GM21528 (cell line): ENCODE results near the gene HMX2.

Experiments used
- ATAC-seq: cut with Tn5 transposase; IDR thresholded peaks from one replicate; pipeline ENCODE4 v1.9.1; 2021; ENCODE audit warnings: mild to moderate bottlenecking, moderate library complexity; ENCODE audit not compliant: unreplicated experiment, low FRiP score

Gene HMX2, protein sequence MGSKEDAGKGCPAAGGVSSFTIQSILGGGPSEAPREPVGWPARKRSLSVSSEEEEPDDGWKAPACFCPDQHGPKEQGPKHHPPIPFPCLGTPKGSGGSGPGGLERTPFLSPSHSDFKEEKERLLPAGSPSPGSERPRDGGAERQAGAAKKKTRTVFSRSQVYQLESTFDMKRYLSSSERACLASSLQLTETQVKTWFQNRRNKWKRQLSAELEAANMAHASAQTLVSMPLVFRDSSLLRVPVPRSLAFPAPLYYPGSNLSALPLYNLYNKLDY

DNA sequence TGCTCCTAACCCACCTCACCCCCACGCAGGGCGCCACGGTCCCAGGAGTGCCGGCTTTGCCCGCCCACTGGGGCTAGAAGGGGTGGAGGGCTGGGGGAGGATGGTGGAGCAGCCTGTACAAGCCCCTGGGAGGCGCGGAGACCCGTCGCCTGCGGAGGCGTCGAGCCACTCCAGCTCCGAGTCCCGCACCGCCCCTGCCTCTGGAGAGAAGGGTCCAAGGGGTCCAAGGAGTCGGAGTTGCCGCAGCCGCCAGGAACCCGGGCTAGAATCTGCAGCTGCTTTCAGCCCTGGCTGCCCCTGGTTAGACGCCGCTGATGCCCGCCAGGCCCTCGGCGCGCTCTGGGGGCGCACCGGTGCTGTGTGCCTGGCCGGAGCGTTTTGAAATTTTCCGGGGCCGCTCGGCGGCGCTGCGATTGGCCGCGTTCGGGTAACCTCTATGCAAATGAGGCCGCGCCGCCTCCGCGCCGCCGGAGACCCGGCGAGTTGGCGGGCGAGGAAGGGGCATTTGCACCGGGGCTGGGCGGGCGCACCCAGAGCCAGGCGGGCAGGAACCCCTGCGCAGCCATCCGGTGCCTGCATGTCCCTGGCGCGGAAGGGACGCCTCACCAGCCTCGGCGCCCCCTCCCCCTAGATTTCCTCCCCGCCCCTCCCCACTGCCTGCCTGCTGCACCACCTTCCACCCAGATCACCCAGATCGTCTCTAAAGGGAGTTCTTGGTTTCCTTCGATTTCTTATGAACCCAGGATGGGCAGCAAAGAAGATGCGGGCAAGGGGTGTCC is at the start of gene HMX2:
Gene HMX2, plus strand, starts transcription at position 502 of the 779 bp plus-strand sequence. Its CDS starts 243 bp downstream, at position 745.
- ATAC-seq = no peak

DNA sequence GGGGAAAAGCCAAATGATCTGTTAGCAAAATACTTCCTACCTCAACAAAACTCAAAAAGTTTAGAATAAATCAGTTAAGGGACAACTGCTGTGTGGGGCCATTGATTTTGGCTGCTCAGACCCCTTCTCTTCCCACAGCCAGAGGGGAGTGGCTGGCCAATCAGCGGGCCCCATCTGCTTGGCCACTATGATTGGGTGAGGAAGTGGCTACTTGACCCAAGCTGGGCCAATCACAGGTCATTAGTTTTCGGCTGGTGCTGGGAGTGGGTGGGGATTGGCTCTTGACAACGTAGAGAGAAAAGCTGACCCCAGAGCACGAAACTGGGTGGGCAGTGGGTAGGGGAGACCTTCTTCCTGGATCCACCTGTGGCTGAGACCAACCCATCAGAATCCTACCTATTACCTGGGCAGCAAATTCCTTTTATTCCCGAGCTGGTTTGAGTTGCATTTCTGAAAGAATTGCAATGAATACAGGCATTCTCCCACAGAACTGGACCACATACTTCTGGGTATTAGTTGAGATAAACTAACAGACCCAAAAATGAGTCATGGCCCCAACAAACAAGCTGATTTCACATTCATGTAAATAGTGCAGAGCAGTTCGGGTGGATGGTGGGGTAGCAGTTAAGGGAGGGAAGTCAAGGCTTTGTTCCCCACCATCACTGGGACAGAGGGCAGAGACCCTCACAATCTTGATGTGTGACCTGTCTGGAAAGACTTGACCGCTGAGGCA is 47.7 kb upstream of the HMX2 start:
- ATAC-seq = no peak

DNA sequence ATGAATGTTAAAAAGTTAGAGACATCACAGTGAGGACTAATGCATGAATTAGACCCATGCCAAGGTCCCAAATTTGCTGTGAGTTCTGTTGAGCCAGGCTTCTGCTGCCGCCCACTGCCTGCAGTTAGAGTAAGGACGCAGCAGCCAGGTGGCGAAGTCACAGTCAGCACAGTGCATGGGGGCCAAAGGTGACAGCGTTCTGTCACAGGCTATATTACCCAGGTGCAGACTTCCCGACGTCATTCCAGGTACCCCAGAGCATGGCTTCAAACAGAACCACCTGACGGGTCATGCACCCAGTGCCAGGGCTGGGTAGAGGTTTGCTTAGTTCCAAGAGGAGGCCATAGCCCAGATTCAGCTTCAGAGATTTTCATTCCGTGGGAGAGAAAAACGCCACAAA is 46.1 kb upstream of the HMX2 start:
- no peak for ATAC-seq

DNA sequence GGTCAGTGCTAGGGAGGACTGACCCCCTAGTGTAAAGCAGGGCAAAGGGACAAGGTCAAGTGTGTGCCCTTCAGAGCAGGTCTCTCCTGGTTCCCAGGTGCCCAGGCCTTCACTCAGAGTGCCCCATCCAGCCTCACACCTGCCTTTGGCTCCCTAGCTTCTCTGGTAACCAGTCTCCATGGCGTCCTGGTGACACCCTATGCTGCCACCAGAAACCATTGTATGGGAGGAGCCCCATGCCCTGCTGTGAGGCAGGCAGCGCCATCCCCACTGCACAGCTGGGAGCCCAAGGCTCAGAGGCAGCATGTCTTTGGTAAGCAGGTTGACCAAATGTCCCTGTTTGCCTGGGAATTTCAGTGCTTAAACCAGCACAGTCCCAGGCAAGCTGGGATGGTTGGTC is 45.3 kb upstream of the HMX2 start:
- no peak for ATAC-seq

DNA sequence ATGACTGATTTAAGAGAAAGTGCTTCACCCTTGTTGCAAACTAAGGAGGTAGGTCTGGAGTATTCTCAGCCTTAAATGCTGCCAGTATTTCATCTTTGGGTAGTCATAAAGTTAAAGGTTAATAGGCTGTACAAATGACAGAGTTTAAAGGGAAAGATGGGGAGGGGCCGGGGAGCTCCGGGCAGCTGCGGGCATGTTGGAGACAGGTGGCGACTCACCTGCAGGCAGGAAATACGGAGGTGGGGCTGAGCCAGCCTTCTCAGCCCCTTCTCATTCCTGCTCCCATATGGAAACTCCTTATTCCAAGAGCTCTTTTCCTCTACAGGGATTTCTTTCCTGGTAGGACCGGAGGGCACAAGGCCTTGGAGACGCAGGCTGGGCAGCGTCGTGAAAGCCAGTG is 44.0 kb upstream of the HMX2 start:
- ATAC-seq = no peak

DNA sequence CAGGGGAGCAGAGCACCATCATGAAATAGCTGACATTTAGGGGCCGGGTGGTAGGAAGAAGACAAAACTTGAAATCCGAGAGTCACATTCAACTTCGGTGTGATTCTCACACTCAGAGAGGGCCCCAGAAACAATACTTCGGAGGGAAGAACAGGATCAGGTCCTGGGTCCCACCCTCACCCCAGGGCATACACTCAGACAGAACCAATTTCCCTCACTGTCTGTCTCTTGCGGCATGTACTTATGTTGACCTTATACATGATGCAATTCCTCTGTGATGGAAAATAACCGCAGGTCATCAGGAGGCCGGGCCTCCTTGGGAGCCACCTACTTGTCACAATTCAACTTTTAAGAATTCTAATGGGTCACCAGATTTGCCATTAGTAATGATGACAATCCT is 38.5 kb upstream of the HMX2 start:
- ATAC-seq = no peak

DNA sequence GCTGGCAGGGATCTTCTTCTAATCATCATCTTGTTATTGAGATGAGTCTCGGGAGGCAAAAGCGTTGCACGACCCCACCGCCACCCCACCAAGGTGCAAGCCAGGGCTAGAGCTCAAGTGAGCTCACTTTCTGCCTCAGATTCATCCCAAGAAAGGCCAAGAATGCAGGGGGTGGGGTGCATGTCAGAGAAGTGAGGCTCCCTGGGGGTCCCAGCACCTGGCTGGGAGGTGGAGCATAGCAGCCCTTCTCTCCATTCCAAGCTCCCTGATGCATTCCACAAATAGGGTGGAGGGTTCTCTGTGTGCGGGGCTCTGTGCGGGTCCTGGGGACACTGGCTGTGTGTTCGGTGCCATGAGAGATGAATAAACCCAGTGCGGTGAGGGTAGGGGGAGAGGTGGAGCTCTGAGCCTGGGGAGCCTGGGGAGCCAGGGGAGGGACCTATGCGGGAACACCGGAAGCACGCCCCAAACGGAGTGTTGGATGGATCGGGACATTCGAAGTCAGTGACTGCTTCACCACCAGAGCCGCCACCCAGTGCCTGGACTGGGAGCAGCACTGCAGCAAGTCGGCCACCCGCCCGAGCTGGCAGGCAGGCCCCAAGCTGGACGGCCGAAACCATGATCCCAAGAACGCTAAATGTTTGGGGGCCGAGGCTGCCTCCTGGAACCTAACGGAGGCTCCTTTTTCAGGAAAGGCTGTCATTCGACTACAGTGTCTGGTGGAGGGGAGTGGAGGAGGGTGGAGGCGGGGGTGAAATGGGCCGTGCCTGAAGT is 30.1 kb upstream of the HMX2 start:
- ATAC-seq = no peak

DNA sequence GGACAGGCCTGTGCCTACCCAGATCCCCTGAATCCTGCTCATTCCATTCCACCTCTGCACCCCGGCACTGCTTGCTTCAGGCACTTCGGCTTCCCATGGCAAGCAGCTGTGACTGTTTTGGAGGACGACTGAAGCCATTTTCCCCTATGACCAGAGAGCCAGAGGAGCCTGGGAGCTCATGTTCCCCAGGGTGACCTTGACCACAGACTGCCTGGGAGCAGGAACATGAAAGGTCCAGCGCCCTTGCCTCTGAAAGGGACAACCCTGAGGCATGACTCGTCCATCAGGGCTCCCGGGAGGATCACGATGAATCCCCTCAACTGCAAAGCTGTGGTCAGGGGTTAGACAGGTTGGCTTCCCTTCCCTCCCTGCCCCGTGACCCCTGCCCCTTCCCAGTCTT is 28.9 kb upstream of the HMX2 start:
- no peak for ATAC-seq

DNA sequence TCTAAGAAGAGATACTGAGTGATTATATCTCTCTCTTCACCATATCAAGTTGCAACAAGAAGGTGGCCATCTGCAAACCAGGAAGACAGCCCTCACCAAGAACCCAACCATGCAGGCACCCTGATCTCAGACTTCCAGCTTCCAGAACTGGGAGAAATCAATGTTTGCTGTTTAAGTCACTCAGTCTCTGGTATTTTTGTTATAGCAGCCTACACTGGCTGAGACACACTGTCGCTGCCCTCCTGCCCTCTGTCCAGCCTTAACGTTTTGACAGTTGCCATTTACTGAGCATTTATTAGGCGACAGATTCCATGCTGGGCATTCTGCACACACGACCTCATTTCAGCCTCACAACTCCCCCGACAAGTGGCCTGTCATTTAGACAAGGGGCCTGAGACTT is 21.7 kb upstream of the HMX2 start:
- no peak for ATAC-seq

DNA sequence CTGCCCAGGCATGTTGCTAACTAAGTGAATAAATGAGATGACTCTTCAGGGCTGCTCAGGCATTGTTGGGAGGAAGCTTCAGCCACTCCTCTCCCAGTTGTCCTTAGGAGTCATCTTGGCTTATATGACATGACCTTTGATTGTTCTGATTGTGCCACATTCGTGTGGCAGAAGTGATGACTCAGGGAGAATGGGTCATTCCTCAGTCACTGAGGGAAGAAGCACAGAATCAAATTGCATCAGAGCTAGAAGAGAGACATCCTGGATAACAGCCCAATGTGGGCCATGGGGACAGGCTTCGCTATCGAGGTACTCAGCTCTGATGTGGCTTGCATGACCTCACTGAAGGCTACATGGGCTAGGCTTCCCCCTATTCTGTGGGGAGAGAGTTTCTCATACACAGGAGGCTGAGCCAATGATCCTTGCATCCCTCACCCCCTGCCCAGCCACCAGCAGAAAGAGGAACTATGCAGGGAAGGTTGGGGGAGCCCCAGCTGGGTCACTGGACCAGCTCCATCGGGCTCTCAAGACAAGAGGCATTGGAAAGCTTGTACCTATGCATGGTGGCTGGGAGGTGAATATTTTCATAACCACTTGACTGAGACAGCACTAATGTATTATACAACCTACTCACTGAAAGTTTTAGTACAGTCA is 18.2 kb upstream of the HMX2 start:
- no peak for ATAC-seq

DNA sequence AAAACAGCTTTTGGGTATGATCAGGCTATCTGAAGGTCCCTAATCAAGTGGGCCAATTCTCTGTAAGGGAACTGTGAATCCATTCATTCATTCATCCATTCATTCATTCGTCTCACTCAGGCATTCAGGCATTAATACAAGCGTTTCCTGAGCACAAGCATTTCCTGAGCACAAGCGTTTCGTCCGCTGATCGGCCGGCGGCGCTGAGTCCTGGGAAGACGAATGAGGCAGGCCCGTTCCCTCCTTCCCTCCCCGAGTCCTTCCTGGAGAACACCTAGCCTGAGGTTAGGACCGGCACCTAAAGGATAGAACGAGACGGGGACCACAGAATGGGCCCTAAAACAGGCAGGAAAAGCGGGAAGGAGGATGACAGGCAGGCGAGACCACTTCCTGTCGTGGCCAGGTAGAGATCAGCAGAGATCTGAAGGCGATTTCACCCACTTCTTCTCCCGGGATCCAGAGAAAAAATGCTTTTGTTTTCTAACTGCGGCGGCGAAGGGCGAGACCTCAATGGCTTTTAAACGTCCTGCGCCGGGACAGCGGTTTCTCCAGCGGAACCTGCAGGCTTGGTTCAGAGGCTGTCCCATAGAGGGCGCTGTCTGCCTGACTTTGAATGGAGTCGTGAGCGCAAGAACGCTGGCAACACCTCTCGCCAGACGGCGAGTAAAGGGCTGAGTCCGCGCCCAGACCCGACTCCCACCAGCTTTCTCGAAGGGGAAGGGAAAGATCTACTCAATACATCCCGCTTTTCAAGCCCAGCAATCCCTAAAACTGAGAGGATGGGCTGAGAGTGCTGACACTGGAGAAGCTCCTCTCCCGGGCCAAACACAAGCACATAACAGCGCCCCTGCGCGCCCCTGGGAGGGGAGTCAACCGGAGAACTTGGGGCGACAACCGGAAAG is 15.1 kb upstream of the HMX2 start:
- no peak for ATAC-seq

DNA sequence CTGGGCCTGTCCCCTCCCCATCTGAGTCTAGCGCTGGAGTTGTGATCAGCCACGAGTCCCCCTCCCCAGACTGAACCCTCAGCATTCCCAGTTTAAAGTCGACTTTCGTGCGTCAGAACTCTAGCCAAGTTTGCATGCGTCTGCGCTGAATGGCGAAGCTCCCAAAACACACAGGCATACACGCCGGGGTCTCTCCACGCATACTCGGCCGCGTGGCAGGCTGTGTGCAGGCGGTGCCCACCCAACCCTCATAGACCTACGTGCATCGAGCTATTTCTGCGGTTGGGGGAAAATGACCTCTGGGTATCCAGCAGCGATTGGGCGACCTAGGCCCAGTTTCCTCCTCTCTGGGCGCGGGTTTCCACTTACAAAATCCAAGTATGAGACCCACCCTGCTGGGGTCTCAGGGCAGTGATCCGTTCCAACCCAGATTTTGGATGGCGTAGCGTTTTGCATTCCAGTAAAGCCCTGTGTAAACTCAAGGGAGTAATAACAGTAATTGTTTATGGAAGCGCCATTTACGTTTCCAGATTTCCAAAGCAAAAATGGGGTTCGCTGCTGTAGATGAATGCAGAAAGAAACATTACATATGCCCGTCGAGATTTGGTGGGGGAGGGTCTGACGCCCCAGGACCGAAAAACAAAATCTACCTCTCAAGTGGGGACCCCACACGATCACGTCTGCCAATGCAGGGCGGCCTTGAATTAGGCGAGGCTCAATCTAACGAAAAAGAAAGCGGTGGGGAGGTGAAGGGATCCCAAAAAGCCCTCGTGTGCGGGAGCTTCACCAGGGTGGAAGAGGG is 14.2 kb upstream of the HMX2 start:
- no peak for ATAC-seq

DNA sequence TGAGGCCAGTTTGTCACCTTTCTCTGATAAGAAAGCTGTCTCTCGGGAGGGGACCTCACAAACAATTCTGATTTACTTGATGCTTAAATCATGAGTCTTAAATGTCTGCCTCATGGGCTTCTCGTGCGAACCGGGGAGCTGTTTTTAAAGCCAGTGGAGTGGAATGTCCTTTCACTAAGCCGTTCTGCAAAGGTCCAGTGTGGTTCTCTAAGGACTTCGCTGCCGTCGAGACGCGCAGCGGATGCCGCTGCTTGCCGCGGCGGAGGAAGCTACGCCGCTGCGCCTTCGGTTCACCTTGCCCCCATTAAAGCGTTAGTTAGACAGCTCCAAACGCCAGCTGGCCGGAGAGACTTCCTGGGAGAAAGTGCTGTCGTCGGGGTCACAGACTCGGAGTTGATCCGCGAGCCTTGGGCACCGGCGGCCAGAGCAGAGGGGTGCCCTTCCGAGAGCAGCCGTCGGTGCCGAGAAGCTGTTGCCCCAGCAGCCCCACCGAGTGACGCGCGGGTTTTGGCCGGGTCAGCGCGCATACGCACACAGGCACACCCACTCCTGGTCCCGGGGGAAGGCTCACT is 13.5 kb upstream of the HMX2 start:
- no peak for ATAC-seq

DNA sequence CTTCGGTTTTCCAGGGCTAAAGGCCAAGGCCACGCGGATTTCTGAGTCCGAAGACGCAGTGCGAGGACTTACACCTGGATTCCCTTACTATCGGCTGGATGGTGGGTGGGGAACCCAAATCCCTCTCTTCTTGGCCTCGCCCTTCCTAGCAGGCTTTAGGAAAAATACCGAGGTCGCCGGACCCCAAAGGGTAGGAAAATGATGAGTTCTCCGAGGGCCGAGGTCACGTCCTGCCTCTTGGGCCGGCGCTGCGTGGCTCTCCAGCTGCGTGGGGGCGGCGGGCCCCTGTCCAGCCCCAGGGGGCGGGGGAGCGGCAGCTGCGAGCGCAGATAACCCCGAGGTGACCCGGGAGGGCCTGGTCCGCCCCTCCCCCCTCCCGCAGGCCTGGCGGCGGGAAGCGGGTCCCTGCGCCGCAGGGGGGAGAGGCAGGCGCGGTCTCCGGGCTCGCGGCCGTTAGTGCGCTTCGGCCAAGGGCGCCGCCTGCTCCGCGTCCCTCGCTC is 13.0 kb upstream of the HMX2 start:
- ATAC-seq = no peak

DNA sequence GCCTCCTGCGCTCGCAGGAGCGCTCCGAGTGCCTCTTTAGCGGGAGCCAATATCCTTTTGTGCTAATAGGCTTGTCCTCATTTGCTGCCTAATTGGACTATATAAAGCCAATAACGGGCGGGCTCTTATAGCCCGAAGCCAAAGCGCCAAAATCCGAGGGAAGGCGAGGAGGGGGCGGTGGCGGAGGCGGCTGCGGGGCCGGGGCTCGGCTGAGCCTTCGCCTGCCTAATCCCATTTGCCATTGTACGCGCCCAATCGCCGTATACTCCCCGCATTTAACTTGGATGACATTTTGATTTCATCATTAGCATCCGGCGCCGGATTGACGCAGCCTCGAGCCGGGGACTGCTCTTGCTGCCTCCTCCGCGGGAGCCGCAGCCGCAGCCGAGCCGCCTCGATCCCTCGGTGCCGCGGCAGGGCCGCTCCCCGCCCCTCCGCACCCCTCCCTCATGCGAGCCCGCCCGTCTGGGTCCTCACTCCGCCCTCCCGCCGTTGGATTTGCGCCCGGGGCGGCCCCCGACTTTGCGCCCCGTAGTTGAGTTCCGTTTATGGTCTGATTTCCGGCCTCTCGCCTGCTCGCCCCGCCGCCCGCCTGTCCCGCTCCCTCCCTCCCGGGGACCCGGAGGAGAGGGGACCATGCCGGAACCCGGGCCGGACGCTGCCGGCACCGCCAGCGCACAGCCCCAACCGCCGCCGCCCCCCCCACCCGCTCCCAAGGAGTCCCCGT is 12.4 kb upstream of the HMX2 start, which contains the start of gene HMX3:
Gene HMX3, plus strand, starts transcription at position 556 of the 727 bp plus-strand sequence. Its CDS starts 81 bp downstream, at position 637.
- ATAC-seq = no peak

DNA sequence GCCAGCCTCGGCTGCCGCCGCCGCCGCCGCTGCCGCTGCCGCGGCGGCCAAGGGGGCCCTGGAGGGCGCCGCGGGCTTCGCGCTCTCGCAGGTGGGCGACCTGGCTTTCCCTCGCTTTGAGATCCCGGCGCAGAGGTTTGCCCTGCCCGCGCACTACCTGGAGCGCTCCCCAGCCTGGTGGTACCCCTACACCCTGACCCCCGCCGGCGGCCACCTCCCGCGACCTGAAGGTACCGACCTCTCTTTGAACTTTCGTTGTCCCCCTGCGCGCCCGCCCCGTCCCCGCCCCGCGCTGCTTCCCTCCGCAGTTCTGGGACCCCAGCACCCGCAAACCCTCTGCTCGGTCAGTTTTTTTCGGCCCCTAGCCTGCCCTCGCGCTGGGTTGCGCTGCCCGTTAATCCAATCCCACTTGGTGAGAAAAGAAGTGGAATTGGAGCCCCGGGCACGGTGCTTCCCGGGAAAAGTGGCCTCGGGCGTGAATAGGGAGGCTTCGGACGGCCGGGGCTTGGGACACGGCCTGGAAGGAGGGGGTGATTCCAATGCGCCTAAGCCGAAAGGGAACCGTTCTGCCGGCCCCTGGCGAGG is 11.6 kb upstream of the HMX2 start:
- ATAC-seq = no peak
